ENCODE data around the gene TBL1XR1.
"Not testable (repeated sequence)": the region's sequence is repeated elsewhere in the genome, so short reads cannot be mapped to it uniquely, and the experiment has no call there.

Gene TBL1XR1

DNA sequence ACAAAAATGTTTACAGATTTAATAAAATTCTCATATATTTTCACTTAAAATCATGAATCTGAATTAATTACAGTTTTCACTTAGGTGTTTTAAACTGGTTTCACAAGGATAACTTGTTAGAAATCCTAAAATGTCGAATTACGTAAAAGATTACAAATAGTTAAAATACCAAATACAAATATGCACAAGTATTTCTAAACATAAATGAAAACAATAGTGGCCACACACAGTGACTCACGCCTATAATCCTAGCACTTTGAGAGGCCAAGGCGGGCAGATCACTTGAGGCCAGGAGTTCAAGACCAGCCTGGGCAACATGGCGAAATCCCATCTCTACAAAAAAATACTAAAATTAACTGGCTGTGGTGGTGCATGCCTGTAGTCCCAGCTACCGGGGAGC lies 10.9 kb upstream of the TBL1XR1 start:
- DNase-seq (ENCODE audit: low spot score), result no peak
- TF ChIP-seq, protein P1, sequence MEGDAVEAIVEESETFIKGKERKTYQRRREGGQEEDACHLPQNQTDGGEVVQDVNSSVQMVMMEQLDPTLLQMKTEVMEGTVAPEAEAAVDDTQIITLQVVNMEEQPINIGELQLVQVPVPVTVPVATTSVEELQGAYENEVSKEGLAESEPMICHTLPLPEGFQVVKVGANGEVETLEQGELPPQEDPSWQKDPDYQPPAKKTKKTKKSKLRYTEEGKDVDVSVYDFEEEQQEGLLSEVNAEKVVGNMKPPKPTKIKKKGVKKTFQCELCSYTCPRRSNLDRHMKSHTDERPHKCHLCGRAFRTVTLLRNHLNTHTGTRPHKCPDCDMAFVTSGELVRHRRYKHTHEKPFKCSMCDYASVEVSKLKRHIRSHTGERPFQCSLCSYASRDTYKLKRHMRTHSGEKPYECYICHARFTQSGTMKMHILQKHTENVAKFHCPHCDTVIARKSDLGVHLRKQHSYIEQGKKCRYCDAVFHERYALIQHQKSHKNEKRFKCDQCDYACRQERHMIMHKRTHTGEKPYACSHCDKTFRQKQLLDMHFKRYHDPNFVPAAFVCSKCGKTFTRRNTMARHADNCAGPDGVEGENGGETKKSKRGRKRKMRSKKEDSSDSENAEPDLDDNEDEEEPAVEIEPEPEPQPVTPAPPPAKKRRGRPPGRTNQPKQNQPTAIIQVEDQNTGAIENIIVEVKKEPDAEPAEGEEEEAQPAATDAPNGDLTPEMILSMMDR (IDR thresholded peaks at IDR 0.05; ENCODE audit: extremely low read depth, missing control alignments), result no peak

DNA sequence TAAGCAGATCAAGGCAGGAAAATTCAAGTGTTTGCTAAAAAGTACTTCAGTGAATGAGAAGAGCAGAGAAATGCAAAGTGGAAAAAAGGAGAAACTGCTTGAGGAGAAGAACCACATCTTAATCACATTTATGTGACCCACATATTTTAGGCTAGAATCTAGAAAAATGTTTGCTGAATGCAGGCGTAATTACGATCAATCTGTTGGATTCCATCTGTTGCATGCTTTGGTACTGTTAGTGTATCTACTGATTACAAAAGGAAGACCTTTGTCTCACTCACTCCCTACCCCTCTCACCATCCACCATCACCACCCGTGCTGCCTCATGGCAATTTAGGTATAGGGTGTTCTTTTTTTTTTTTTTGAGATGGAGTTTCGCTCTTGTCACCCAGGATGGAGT lies 9.7 kb upstream of the TBL1XR1 start:
- no peak for DNase-seq (ENCODE audit: low spot score)

DNA sequence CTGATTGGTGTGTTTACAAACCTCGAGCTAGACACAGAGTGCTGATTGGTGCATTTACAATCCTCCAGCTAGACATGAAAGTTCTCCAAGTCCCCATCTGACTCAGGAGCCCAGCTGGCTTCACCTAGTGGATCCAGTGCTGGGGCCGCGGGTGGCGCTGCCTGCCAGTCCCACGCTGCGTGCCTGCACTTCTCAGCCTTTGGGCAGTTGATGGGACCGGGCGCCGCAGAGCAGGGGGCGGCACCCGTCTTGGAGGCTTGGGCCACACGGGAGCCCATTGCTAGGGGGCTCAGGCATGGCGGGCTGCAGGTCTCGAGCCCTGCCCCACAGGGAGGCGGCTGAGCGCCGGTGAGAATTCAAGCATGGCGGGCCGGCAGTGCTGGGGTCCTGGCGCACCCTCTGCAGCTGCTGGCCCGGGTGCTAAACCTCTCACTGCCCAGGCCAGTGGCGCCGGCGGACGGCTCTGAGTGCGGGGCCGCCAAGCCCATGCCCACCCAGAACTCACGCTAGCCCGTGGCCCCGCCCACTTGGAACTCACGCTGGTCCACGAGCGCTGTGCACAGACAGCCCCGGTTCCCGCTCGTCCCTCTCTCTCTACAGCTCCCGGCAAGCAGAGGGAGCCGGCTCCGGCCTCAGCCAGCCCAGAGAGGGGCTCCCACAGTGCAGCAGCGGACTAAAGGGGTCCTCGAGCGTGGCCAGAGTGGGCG lies 6.6 kb upstream of the TBL1XR1 start:
- TF ChIP-seq, protein P1 (IDR thresholded peaks at IDR 0.05; ENCODE audit: extremely low read depth, missing control alignments), result no peak
- DNase-seq (ENCODE audit: low spot score), result no peak

More for the DNA sequence above, 9.7 kb upstream of the TBL1XR1 start:
- TF ChIP-seq, protein P1 (IDR thresholded peaks at IDR 0.05; ENCODE audit: extremely low read depth, missing control alignments), result no peak

DNA sequence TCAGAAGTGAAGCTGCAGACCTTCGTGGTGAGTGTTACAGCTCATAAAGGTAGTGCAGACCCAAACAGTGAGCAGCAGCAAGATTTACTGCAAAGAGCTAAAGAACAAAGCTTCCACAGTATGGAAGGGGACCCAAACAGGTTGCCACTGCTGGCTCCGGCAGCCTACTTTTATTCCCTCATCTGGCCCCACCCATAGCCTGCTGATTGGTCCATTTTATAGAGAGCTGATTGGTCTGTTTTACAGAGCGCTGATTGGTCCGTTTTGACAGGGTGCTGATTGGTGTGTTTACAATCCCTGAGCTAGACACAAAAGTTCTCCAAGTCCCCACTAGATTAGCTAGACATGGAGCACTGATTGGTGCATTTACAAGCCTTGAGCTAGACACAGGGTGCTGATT lies 5.7 kb upstream of the TBL1XR1 start:
- DNase-seq (ENCODE audit: low spot score), result not testable (repeated sequence)

DNA sequence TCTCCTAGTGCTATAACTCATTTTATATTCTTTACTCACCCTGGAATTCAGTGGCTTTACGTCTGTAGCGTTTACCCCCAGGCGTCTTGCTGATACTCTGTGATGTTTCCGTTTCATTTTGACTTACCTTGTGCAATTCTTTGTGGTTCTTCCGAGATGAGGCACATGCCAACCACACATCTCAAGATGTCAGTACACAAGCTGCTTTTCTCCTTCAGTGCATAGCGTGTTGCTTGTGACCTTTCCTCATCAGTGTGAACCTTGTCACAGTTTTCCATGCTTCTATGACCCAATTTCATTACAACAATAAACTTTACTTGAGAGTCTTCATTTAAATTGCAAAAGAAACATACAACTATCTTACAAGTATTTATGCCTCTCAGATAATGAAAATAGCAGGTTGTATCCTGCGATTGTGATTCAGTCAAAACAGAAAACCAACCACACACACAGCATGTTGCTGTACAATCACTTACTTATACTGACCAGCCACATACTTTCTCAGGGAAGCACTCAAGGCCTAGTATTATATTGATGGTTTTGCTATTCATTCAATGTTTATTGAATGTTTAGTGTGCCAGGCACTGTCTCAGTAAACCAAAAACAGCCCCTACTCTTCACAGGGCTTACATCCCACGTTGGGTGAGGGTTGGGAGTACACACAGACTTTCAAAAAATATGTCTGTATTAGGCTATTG lies 4.6 kb upstream of the TBL1XR1 start:
- TF ChIP-seq, protein P1 (IDR thresholded peaks at IDR 0.05; ENCODE audit: extremely low read depth, missing control alignments), result no peak
- peak; percentile 87 for DNase-seq (ENCODE audit: low spot score)

DNA sequence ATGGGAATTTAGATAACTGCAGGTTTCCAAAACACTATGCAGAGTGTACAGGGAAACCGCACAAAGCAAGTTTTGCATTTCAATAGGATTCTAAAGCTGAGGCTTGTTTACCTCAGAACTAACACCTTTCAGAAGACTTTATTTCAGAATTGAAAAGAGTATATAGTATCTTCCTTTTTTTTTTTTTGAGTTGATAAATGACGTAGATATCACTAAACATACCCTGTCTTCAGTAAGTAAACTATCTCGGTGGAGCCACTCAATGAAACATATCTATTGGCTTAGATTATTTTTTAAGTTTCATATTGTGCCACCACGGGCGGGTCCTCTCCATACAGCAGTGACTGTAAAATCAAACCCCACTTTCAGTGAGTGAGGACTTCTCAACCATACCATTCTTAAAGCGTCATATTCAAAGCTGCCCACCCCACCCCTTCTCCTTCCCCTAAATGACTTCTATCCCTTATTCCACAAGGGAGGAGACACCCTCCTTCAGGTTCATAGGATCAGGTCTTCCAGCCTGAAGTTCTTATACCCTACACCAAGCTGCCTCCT lies 2.0 kb upstream of the TBL1XR1 start:
- no peak for DNase-seq (ENCODE audit: low spot score)
- TF ChIP-seq, protein P1 (IDR thresholded peaks at IDR 0.05; ENCODE audit: extremely low read depth, missing control alignments), result no peak

DNA sequence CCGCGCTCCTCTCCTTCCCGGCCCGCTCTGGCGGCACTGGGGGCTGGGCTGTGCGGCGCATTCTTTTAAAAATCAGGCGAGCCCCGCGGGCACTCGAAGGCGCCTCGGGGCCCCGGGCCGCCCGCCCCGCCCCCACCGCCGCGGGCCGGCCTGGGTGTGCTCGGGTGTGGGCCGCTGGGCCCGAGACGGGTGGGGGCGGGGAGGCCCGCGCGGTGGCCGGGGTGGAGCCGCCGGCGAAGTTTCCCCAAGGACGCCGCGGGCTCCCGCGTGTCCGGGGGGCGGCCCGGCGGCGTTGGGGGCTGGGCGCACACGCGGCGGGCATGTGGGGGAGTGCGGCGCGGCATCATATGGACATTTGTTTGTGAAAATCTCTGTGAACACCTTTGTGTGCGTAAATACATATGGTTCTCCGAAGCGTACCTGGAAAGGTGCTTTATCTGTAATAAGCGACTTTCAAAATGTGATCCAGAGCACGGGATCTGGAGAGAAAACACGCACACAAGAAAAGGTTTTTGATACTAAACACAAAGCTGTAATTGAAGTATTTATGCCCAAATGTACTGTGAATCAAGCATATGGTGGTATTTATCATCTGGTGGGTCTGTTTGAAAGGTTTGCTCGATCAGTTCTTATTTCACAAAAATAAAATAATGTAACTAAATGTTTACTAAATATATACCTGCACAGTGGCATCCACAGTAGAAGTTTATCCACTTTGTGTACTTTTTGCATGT lies 612 bp upstream of the TBL1XR1 start:
- DNase-seq (ENCODE audit: low spot score), result peak; percentile 90
- TF ChIP-seq, protein P1 (IDR thresholded peaks at IDR 0.05; ENCODE audit: extremely low read depth, missing control alignments), result no peak
